ENCODE data around the gene ZNF181.
A peak's percentile ranks its signal among the peaks of the same experiment; 100 is the strongest.

The ZNF181 gene

GRCh38 chr19:34734537-34735103 lies 577 bp downstream of the ZNF181 start:
- H3K4me3 ChIP-seq (ENCODE audit: low read depth, low read length), result peak overlapping the region; percentile 79
- DNase-seq (ENCODE audit: low read depth, low spot score), result peak; percentile 36
- CTCF ChIA-PET, result no interaction called here
- POLR2A ChIA-PET, result no interaction called here
- TF ChIP-seq CTCF (IDR thresholded peaks at IDR 0.05; ENCODE audit: insufficient read depth, low read length, missing control alignments), result no peak

GRCh38 chr19:34744896-34745690 lies 11.1 kb downstream of the ZNF181 start:
- POLR2A ChIA-PET, result no interaction called here
- CTCF ChIA-PET, result no interaction called here
- DNase-seq (ENCODE audit: low read depth, low spot score), result no peak
- TF ChIP-seq CTCF (IDR thresholded peaks at IDR 0.05; ENCODE audit: insufficient read depth, low read length, missing control alignments), result no peak
- no peak overlapping the region for H3K4me3 ChIP-seq (ENCODE audit: low read depth, low read length)

GRCh38 chr19:34757441-34757840 lies 23.4 kb downstream of the ZNF181 start:
- TF ChIP-seq CTCF (IDR thresholded peaks at IDR 0.05; ENCODE audit: insufficient read depth, low read length, missing control alignments), result no peak
- CTCF ChIA-PET, result no interaction called here
- H3K4me3 ChIP-seq (ENCODE audit: low read depth, low read length), result no peak overlapping the region
- no peak for DNase-seq (ENCODE audit: low read depth, low spot score)
- POLR2A ChIA-PET, result no interaction called here

- ChIA-PET CTCF (no interaction called here), POLR2A (no interaction called here)
- TF ChIP-seq CTCF (IDR thresholded peaks at IDR 0.05; ENCODE audit: insufficient read depth, low read length, missing control alignments), result no peak
- H3K4me3 ChIP-seq (ENCODE audit: low read depth, low read length), result no peak overlapping the region
- no peak for DNase-seq (ENCODE audit: low read depth, low spot score)
These were observed 25.3 kb downstream of the ZNF181 start for GRCh38 chr19:34759218-34759917.

- H3K4me3 ChIP-seq (ENCODE audit: low read depth, low read length), result no peak overlapping the region
- DNase-seq (ENCODE audit: low read depth, low spot score), result no peak
- ChIA-PET POLR2A (no interaction called here), CTCF (interaction anchor here (1.3 kb wide), 1 partner anchor 12 kb away, joined by 3 read pairs; no protein-coding TSS in a partner anchor)
- no peak for TF ChIP-seq CTCF (IDR thresholded peaks at IDR 0.05; ENCODE audit: insufficient read depth, low read length, missing control alignments)
These were observed 32.3 kb downstream of the ZNF181 start for GRCh38 chr19:34766386-34766785.

GRCh38 chr19:34767951-34768350 lies 33.9 kb downstream of the ZNF181 start:
- TF ChIP-seq CTCF (IDR thresholded peaks at IDR 0.05; ENCODE audit: insufficient read depth, low read length, missing control alignments), result no peak
- no peak for DNase-seq (ENCODE audit: low read depth, low spot score)
- ChIA-PET CTCF (no interaction called here), POLR2A (no interaction called here)
- no peak overlapping the region for H3K4me3 ChIP-seq (ENCODE audit: low read depth, low read length)
